ENCODE results near the gene MKKS. TPM values are rescaled to one million over a fixed set of nuclear protein-coding genes. Genes with fewer than 3 reads are reported as not detected.

The MKKS gene
- total and polyA plus RNA-seq, 9 of the 15 experiments (the other 6 are each of a cell fraction or from before 2014, with no cell fraction given) = 6.8 to 26.8 (median 12.0) TPM

DNA sequence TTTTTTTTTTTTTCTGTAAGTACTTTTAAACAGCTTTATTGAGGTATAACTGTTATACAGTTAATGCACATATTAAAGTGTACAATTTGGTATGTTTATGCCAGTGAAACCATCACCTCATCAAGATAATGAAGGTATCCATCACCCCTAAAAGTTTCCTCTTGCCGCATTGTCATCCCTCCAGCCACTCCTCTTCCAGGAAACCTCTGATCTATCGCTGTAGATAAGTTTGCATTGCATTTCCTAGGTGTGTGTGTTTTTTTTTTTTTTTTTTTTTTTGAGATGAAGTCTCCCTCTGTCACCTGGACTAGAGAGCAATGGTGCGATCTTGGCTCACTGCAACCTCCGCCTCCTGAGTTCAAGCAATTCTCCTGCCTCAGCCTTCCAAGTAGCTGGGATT lies 4.2 kb upstream of the MKKS start (continued):
- TF ChIP-seq, protein P1, sequence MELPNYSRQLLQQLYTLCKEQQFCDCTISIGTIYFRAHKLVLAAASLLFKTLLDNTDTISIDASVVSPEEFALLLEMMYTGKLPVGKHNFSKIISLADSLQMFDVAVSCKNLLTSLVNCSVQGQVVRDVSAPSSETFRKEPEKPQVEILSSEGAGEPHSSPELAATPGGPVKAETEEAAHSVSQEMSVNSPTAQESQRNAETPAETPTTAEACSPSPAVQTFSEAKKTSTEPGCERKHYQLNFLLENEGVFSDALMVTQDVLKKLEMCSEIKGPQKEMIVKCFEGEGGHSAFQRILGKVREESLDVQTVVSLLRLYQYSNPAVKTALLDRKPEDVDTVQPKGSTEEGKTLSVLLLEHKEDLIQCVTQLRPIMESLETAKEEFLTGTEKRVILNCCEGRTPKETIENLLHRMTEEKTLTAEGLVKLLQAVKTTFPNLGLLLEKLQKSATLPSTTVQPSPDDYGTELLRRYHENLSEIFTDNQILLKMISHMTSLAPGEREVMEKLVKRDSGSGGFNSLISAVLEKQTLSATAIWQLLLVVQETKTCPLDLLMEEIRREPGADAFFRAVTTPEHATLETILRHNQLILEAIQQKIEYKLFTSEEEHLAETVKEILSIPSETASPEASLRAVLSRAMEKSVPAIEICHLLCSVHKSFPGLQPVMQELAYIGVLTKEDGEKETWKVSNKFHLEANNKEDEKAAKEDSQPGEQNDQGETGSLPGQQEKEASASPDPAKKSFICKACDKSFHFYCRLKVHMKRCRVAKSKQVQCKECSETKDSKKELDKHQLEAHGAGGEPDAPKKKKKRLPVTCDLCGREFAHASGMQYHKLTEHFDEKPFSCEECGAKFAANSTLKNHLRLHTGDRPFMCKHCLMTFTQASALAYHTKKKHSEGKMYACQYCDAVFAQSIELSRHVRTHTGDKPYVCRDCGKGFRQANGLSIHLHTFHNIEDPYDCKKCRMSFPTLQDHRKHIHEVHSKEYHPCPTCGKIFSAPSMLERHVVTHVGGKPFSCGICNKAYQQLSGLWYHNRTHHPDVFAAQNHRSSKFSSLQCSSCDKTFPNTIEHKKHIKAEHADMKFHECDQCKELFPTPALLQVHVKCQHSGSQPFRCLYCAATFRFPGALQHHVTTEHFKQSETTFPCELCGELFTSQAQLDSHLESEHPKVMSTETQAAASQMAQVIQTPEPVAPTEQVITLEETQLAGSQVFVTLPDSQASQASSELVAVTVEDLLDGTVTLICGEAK (IDR thresholded peaks at IDR 0.05) = 0 out of 2 replicates have a peak, but pooled peaks have one; percentile 53
- TF ChIP-seq, protein P1 (CRISPR knock-in tag; IDR thresholded peaks at IDR 0.05) = no peak
- TF ChIP-seq BHLHE40 (IDR thresholded peaks at IDR 0.05; ENCODE audit: low read length) (no peak), ZNF589 (CRISPR knock-in tag; IDR thresholded peaks at IDR 0.05; ENCODE audit: low read depth) (no peak), YY1 (IDR thresholded peaks at IDR 0.05; ENCODE audit: borderline replicate concordance in 1 of 3, control insufficient read depth in 1 of 3, extremely low read depth in 1 of 3, insufficient read depth in 3 of 3, insufficient read length in 1 of 3, insufficient replicate concordance in 2 of 3, low read depth in 1 of 3, low read length in 2 of 3) (no peak), ZNF766 (CRISPR knock-in tag; conservative IDR thresholded peaks at IDR 0.05) (peak; percentile 94), MTA3 (IDR thresholded peaks at IDR 0.05; ENCODE audit: borderline replicate concordance) (no peak)
- TF ChIP-seq, protein P2, sequence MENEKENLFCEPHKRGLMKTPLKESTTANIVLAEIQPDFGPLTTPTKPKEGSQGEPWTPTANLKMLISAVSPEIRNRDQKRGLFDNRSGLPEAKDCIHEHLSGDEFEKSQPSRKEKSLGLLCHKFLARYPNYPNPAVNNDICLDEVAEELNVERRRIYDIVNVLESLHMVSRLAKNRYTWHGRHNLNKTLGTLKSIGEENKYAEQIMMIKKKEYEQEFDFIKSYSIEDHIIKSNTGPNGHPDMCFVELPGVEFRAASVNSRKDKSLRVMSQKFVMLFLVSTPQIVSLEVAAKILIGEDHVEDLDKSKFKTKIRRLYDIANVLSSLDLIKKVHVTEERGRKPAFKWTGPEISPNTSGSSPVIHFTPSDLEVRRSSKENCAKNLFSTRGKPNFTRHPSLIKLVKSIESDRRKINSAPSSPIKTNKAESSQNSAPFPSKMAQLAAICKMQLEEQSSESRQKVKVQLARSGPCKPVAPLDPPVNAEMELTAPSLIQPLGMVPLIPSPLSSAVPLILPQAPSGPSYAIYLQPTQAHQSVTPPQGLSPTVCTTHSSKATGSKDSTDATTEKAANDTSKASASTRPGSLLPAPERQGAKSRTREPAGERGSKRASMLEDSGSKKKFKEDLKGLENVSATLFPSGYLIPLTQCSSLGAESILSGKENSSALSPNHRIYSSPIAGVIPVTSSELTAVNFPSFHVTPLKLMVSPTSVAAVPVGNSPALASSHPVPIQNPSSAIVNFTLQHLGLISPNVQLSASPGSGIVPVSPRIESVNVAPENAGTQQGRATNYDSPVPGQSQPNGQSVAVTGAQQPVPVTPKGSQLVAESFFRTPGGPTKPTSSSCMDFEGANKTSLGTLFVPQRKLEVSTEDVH (IDR thresholded peaks at IDR 0.05; ENCODE audit: low read depth, partially characterized antibody) = no peak
- TF ChIP-seq, protein P3, sequence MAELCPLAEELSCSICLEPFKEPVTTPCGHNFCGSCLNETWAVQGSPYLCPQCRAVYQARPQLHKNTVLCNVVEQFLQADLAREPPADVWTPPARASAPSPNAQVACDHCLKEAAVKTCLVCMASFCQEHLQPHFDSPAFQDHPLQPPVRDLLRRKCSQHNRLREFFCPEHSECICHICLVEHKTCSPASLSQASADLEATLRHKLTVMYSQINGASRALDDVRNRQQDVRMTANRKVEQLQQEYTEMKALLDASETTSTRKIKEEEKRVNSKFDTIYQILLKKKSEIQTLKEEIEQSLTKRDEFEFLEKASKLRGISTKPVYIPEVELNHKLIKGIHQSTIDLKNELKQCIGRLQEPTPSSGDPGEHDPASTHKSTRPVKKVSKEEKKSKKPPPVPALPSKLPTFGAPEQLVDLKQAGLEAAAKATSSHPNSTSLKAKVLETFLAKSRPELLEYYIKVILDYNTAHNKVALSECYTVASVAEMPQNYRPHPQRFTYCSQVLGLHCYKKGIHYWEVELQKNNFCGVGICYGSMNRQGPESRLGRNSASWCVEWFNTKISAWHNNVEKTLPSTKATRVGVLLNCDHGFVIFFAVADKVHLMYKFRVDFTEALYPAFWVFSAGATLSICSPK (IDR thresholded peaks at IDR 0.05; ENCODE audit: borderline replicate concordance) = no peak
- TF ChIP-seq, protein P4, sequence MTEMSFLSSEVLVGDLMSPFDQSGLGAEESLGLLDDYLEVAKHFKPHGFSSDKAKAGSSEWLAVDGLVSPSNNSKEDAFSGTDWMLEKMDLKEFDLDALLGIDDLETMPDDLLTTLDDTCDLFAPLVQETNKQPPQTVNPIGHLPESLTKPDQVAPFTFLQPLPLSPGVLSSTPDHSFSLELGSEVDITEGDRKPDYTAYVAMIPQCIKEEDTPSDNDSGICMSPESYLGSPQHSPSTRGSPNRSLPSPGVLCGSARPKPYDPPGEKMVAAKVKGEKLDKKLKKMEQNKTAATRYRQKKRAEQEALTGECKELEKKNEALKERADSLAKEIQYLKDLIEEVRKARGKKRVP (CRISPR knock-in tag; IDR thresholded peaks at IDR 0.05) = no peak
